NCI-H2081 (cell line): ENCODE measurements around the gene TSPYL4.
A peak's percentile ranks its signal among the peaks of the same experiment; 100 is the strongest.

Experiments used
- DNase-seq, 2 experiments: peaks; one replicate each; lab custom pipeline; 2025; lab: John Stamatoyannopoulos, UW

Gene TSPYL4

DNA sequence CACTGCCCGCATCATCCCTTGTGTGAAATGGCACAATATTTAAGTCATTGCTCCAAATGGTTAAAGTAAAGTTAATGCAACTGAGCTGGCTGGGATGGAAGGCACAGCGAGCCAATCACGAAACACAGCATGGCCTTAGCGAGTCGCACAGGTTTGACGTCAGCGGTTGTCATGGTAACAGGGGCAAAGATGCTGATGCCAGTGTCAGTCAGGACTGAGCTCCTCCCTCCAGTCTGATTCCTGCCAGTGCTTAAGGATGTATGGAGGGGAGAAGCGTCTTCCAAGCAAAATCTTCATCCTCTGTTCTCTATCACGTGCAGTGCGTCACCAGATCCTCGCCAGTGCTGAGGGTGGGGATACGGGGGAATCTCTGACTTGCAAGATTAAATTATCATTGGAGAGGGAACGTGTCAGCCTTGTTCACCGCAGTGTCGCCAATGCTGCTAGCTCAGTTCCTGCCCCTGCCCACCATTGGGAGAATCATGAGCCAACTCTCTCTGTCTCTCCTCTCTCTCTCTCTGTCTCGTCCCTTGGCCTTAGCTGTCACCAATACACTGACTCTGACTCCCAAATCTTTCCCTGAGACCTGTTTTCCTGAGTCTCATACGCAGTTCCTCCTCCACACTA lies 24.5 kb downstream of the TSPYL4 start:
- DNase-seq, result no peak

DNA sequence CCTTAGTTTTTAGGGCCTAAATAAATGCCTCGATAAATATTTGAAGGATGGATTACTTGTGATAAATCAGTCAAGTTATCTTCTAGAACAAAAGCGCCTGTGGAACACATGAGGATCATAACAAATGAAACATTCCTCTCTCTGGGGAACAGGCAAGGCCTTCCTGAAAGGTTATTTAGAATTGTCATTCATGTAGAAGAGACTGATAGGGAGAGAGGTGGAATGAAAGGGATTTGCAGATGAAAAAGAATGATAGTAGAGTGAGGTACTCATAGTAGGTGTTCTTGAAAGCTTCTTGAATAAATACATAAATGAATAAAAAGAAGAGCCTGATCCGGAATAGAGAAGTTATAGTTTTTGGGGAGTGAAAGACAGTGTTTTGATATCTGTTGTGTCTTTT lies 30.5 kb downstream of the TSPYL4 start:
- DNase-seq, result no peak

DNA sequence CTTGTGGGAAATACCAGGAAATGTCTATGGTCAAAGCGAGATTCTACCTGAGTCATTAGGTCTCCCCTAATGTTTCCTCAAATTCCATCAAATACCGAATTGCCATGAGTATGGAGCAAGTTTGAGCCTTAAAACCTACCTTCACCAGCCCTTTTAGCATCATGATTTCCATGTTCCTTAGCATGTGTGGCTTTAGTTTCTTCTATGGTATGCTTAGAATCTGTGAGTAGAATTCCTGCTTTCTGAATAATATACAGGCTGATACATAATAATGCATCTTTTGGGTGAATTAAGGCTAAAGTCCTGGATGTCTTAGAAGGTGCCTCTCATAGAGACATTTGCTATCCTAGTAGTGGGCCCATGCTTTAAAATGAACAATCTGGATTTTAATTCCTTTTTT lies 32.0 kb downstream of the TSPYL4 start:
- no peak for DNase-seq

DNA sequence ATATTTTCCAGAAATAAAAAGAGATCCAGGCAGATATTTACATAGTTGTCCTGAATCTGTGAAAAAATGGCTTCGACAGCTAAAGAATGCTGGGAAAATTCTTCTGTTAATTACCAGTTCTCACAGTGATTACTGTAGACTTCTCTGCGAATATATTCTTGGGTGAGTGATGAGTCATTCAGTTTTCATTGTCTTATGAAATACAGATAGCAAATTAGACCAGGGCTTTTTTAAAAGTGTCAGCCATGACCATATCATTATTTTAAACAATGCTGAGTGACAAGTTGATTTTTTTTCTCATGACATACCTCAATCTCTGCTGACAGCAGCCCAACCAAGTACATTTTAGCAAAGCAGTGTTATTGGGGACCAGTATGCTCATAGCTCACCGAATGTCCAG lies 32.8 kb downstream of the TSPYL4 start:
- DNase-seq, result no peak

DNA sequence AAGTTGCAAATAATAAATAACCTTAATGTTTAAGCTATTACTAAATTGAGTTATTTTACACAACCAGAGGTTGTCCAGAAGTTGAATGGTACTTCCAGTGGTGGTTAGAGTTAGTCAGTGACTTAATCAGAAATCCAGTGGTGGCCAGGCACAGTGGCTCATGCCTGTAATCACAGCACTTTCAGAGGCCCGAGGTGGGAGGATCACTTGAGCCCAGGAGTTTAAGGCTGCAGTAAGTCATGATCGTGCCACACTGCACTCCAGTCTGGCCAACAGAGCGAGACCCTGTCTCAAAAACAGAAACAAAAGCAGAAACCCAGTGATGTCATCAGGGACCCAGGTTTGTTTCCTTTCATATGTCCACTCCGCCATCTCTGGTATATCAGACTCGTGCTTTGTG lies 35.0 kb downstream of the TSPYL4 start:
- no peak for DNase-seq

DNA sequence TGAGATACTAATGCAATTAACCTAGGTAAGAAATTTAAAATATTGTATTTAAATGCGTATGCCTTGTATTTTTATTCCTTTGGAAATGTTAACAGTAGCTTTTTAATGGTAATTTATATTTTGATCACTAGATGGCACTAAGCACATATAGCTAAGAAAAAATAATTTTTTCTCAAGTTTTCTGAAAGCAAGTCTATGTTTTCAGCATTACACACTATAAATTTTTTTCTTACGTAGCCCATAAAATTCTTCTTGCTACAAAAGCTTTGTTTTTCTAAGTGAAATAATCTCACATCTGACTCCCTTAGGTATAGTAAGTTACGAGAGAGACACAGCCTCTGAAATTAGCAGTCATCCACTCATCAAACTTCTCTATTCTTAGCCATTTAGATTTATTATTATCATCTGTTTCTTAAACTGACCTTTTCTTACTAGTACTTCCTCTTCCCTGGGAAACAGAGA lies 35.7 kb downstream of the TSPYL4 start:
- DNase-seq, result no peak

DNA sequence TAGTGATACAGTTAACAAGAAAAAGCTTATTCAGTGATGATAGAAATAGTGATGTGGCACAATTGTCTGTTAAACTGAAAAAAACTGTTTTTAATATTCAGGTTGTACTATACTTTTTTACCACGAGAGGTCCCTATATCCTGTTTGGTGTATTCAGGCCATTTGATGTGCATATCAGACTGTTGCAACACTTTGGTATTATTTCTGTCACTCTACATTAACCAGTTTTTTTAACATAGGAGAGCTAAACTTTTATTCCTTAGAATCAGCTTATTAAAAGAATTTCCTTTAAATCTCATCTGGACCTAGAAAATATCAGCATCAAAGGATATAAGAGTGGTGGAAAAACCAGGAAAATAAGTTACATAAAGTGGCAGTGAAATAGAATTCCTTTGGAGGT lies 36.8 kb downstream of the TSPYL4 start:
- DNase-seq, result peak; percentile 16 to 30

DNA sequence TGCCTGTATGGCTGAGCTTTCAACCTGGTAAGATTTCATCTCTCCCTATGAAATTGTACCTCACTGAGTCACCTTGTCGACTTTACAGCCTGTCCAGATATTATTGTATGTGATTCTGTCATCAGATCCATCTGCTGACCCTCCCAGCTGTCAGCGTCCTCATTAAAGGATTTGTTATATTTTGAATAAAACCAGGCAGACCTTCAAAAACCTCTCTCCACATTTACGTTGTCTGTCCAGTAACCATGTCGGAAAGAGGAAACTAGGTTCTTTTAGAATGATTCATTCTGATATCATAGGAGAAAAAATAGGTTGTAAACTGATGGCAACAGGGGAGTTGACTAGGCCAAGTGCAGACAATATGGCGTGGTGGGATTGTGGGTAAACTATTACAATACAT lies 38.5 kb downstream of the TSPYL4 start:
- DNase-seq, result no peak

DNA sequence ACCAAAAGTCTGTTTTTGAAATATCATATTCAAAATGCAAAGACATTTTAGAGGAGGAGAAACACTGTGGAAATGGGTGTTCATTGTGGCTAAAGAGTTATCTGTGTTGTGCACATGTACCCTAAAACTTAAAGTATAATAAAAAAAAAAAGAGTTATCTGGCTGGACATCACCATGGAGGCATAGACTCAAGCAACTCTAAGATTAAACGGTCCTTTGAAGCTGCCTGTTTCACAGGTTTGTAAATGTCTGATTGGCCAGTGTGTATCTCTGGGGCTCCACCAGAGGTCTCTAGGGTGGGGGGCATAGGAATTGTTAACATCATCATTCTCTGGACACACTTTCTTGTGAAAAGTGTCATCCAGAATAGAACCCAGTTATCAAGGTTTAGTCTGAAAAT lies 39.2 kb downstream of the TSPYL4 start:
- DNase-seq, result no peak

- peak in 1 of 2 experiments; percentile 1 for DNase-seq
These were observed 43.0 kb downstream of the TSPYL4 start for GRCh38 chr6:116210750-116211425.

DNA sequence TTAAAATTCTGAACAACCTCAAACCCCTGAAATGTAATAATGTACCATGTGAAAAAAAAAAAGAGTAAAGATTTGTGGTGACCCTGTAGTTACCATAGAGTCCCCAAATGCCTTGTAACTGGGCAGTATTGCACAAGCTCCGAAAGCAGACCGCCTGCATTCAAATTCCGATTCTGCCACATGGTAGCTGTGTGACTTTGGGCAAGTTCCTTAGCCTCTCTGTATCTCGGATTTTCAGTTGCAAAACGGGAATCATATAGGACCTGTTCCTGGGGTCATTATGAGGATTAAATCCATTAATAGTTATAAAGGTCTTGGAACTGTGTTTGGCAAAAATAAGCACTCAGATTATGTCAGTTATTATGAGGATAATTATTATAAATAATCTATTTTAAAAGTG lies 43.6 kb downstream of the TSPYL4 start:
- no peak for DNase-seq

DNA sequence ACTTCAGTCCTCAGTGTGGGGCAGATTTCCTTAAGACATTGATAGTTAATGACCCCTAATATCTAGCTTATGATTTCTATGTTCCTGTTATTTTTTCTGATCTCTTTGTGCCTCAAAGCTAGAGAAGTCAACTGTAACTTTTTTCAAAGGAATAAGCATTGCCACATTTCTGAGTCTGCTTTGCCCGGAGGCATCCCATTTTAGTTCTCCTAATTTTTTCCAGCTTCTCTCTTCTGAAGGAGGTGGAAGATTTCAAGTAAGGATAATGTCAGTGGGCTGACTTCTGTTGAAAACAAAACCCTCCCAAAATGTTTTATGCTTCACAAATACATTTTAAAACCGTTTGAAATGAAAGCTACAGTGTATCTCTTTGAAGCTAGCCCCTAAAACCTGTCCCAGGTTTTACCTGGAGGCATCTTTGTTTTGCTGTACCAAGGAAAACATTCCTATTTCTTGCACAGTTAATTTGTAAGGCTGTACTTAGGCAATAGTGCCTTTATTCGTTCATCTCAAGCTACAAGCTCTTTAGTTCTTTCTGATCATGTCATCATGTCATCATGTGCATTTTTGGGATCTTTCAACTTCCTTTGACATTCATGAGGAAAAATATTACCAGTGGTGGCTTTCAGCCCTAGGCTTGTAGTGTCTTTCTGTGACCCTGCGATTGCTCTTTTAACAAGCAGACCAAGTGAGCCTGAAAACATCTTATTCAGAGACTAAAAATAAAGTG lies 45.7 kb downstream of the TSPYL4 start:
- DNase-seq, result no peak

DNA sequence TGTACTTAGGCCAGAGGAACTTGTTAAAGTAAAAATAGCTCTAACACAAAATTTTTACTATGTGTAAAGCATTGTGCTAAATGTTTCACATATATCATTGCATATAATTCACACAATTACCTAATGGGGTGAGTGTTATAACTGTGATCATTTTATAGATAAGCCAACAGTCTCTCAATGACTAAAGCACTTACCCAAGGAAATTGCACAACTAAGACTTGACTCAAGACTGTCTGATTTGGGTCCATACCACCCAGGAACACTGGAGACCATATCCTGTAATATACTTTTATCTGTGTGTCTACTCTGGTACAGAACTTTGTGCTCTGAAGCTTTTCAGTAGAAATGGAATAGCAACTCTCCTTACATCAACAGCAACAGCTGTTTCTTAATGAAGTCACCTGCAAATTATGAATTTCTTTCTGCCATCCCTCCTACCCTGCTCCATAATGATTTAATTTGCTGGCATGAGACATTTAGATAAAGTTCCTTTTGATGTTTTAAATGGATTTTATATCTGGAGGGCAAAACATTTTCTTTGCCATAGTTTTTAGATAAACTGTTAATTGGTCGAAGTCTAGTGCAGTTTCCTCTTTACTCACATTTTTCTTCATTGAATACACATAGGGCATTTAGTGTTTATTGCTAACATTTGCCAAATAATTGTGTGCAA lies 47.5 kb downstream of the TSPYL4 start:
- DNase-seq, result no peak

GRCh38 chr6:116205281-116205680 lies 48.6 kb downstream of the TSPYL4 start:
- no peak for DNase-seq

DNA sequence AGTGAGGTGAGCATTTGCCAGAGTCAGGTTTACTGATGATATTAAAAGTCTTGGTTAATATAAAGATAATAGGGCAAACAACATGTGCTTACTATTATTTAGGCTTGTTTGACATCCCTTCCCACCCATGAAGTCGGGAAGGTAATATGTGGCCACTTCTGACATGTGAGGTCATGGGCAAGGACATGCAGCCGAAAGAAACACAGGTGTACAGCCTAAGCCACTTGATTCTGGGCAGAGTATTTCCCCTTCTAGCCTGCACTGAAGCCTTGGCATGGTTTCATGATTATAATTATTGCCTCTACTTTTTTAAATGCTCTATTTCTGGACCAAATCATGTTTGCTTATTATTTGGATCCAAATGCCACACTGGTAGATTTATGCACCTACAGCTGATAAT lies 52.3 kb downstream of the TSPYL4 start:
- DNase-seq, result no peak

GRCh38 chr6:116200619-116201249 lies 53.1 kb downstream of the TSPYL4 start:
- no peak for DNase-seq
